Adrenal gland (tissue), 12 donors: Measurements from ENCODE around the gene DYNC1I1. TPM values are rescaled to one million over a fixed set of nuclear protein-coding genes. Genes with fewer than 3 reads are reported as not detected.

Experiments
- DNase-seq, 7 donors: peaks; one replicate each; pipeline ENCODE4 v3.0.0-alpha.2; 2019 to 2020
- H3K27ac ChIP-seq, 5 donors: fragments of 200-600 bp; sonication (generic) in 4 of 5; 1 replicate in 3 of 5; 2 replicates in 2 of 5; pipeline versions ENCODE4 v1.5.1 to v1.8.0; 2016 to 2020; ENCODE audit warnings: mild to moderate bottlenecking in 1 of 5
- H3K27me3 ChIP-seq: fragments of 200-600 bp; 2 replicates; pipeline ENCODE4 v1.8.0; 2021
- H3K36me3 ChIP-seq, 2 donors: fragments of 200-600 bp; replicated peaks in 1 of 2; 1 replicate in 1 of 2; 2 replicates in 1 of 2; pipeline versions ENCODE4 v1.5.1 to v1.8.0; 2018 to 2022
- H3K4me1 ChIP-seq, 2 donors: fragments of 200-600 bp; replicated peaks in 1 of 2; 1 replicate in 1 of 2; 2 replicates in 1 of 2; pipeline versions ENCODE4 v1.5.1 to v1.8.0; 2018 to 2021
- H3K4me3 ChIP-seq, 4 donors: fragments of 200-600 bp; sonication (generic) in 3 of 4; one replicate each; pipeline ENCODE4 v1.5.1; 2016 to 2018
- H3K9me3 ChIP-seq, 3 donors: fragments of 200-600 bp; sonication (generic) in 1 of 3; replicated peaks in 1 of 3; 1 replicate in 2 of 3; 2 replicates in 1 of 3; pipeline versions ENCODE4 v1.5.1 to v1.8.0; 2016 to 2021
- POLR2A ChIP-seq, 2 donors: fragments of 450-650 bp; IDR thresholded peaks; one replicate each; pipeline ENCODE4 v1.6.1; 2017; ENCODE audit warnings: antibody characterized with exemption in 2 of 2, mild to moderate bottlenecking in 2 of 2, moderate library complexity in 1 of 2
- WGBS, 4 donors: extraction: QIAGEN DNeasy Blood & Tissue Kit in 2 of 4; methylation state at CpG; one replicate each; pipeline versions ENCODE4 v1.1.5 to v1.1.7; 2013 to 2017; 5-methylcytosine and 5-hydroxymethylcytosine counted together
- intact Hi-C, 2 donors: fragments of 100-400 bp; cut with DNase I; formaldehyde crosslinking; loops; one replicate each; pipeline versions ENCODE4 v1.14.1 to v1.15.0; 2022 to 2023
- polyA plus RNA-seq, 3 donors: library from polyadenylated mRNA; stranded (reverse); fragments of 200-250 nt in 2 of 3; fragments of 350-450 nt in 1 of 3; fragmentation: Illumina TruSeq in 1 of 3; extraction: RNeasy Lipid Tissue Mini Kit (QIAGEN cat#74804) in 1 of 3; gene quantifications; one replicate each; pipeline ENCODE4 v1.2.3, GENCODE V29; 2013 to 2014
- total RNA-seq, 9 donors: library from RNA; depleted of rRNA in 4 of 9; stranded (reverse); fragments of >200 nt in 4 of 9; fragments of 120-200 nt in 1 of 9; fragmentation: NEBNext Ultra II Directional in 1 of 9; extraction: Animal tissue kit (Norgen Biotek cat#: 25700) in 1 of 9; gene quantifications; one replicate each; pipeline versions ENCODE4 v1.1.0 to v1.2.4, GENCODE V29; 2013 to 2023
- TF ChIP-seq, protein P1 (sequence below), 6 experiments: fragments of 450-650 bp in 4 of 6; fragments of 200-600 bp in 2 of 6; sonication (generic) in 1 of 6; IDR thresholded peaks; 1 replicate in 5 of 6; 2 replicates in 1 of 6; pipeline versions ENCODE4 v1.5.1 to v1.8.0; 2016 to 2021; ENCODE audit warnings: antibody characterized with exemption in 6 of 6, mild to moderate bottlenecking in 2 of 6, moderate library complexity in 1 of 6
- donor health status: healthy with polysubstance abuse.
- donor health status: Bipolar disorder and iron deficiency.
- donor health status: DM: yes; HTN: yes; CAD: no.
- donor health status: DM: no; HTN: no; CAD: no.
- donor health status: DM: no; HTN: no; CAD: no.
- donor health status: DM: yes; HTN: yes; CAD: no.

The DYNC1I1 gene
- total and polyA plus RNA-seq, 12 donors = 0.97 to 42.6 (median 8.2) TPM

DNA sequence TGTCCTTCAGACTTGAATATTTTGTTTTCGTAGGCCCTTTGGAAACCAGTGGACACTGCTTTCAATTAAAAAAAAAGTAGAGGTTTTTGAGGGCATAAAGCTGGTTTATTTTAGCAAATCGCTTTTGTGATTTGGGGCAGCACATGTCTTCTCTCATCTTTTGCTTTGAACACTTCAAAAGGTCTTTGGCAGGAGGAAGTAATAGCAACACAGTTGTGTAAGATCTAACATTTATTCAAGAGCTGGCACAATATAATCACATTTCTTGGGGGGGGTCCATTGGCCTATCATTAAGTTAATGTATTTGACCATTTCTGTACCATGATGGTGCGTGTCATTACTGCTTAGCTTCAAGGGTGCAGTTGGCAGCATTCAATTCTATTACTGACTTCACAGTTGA is 42.4 kb downstream of the DYNC1I1 start:
- H3K9me3 ChIP-seq = no peaks in the 10 kb centered on the region
- no peak overlapping the region for H3K4me3 ChIP-seq
- no peak overlapping the region for H3K27ac ChIP-seq
- TF ChIP-seq, protein P1, sequence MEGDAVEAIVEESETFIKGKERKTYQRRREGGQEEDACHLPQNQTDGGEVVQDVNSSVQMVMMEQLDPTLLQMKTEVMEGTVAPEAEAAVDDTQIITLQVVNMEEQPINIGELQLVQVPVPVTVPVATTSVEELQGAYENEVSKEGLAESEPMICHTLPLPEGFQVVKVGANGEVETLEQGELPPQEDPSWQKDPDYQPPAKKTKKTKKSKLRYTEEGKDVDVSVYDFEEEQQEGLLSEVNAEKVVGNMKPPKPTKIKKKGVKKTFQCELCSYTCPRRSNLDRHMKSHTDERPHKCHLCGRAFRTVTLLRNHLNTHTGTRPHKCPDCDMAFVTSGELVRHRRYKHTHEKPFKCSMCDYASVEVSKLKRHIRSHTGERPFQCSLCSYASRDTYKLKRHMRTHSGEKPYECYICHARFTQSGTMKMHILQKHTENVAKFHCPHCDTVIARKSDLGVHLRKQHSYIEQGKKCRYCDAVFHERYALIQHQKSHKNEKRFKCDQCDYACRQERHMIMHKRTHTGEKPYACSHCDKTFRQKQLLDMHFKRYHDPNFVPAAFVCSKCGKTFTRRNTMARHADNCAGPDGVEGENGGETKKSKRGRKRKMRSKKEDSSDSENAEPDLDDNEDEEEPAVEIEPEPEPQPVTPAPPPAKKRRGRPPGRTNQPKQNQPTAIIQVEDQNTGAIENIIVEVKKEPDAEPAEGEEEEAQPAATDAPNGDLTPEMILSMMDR (IDR thresholded peaks at IDR 0.05) = no peak
- TF ChIP-seq POLR2A (IDR thresholded peaks at IDR 0.05) = no peak
- H3K36me3 ChIP-seq = no peaks in the 10 kb centered on the region
- DNase-seq = no peak
- intact Hi-C loops = no loop called here
- no peaks in the 10 kb centered on the region for H3K27me3 ChIP-seq
- peaks cover 0 to 17% of the 10 kb centered on the region in 2 donors for H3K4me1 ChIP-seq
- 88 to 94% (median 92%) methylated on average over 3 of the region's 3 CpGs for WGBS, 4 donors

DNA sequence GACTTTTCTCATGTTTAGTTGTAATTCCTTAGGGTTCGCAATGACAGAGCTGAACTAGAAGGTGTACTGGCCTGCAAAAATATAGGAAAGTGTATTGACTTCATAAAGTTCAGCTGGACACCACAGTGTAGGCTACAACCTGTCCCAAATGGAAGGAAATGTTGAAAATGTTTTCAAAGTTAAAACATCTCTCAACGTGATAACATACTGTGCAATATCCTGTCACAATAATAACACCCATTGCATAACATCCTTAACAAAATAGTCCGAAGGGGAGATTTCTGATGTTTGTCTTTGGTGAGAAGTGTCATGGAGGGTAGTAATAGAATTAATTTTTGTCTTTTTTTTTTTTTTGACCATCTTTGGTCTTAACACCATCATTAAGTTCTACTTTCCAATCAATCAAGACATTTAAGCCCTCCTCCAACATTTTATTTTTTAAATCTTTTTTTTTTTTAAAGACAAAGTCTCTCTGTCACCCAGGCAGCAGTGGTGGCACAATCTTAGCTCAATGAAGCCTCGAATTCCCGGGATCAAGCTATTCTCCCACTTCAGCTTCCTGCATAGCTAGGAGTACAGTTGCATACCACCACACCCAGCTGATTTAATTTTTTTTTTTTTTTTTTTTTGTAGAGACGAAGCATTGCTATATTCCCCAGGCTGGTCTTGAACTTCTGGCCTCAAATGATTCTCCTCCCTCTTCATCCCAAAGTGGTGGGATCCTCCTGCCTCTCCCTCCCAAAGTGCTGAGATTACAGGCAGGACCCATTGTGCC is 45.7 kb downstream of the DYNC1I1 start:
- no peaks in the 10 kb centered on the region for H3K4me1 ChIP-seq
- no peaks in the 10 kb centered on the region for H3K27me3 ChIP-seq
- 72 to 76% (median 75%) methylated on average over 6 of the region's 6 CpGs for WGBS, 4 donors
- H3K27ac ChIP-seq = no peak overlapping the region
- H3K9me3 ChIP-seq = no peaks in the 10 kb centered on the region
- H3K36me3 ChIP-seq = no peaks in the 10 kb centered on the region
- no peak overlapping the region for H3K4me3 ChIP-seq
- no peak for TF ChIP-seq POLR2A (IDR thresholded peaks at IDR 0.05)
- TF ChIP-seq, protein P1 (IDR thresholded peaks at IDR 0.05) = no peak
- DNase-seq = no peak
- intact Hi-C loops = no loop called here

DNA sequence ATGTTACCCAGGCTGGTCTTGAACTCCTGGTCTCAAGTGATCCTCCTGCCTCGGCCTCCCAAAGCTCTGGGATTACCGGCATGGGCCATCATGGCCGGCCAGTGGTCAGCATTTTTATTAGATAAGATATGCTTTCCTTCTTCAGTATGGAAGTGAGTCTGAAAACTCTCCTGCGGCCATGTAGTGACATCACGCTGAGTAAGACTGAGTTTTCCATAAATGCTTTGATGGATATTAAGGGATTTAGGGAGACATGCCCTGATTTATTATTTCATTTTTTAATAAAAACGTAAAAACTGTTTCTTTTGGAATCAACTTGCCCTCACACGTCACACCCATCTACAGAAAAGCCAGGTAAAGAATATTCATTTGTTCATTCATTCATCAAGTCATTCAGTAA is 48.4 kb downstream of the DYNC1I1 start:
- H3K27me3 ChIP-seq = no peaks in the 10 kb centered on the region
- no peak overlapping the region for H3K4me3 ChIP-seq
- no peak for TF ChIP-seq POLR2A (IDR thresholded peaks at IDR 0.05)
- TF ChIP-seq, protein P1 (IDR thresholded peaks at IDR 0.05) = no peak
- no peaks in the 10 kb centered on the region for H3K9me3 ChIP-seq
- H3K27ac ChIP-seq = no peak overlapping the region
- no peaks in the 10 kb centered on the region for H3K4me1 ChIP-seq
- intact Hi-C loops = no loop called here
- no peak for DNase-seq
- no peaks in the 10 kb centered on the region for H3K36me3 ChIP-seq
- 73 to 92% (median 85%) methylated on average over 7 of the region's 7 CpGs for WGBS, 4 donors

DNA sequence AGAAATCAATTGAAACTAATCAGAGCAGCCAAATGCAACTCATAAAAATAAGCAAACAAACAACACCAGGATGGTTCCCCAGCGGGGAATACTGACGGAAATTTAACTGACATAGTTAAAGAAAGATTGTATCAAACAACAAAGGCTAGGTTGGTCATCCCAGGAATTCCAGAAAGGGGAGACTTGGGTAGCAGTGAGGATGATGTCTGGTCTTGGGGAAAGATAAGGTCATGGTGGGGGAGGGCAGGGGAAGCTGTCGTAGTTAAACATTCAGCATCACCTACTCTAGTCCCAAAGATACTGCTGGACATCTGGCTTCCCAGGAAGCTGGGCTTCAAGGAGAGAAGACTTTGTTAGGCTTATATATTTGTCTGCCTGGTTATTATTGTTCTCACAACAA is 50.4 kb downstream of the DYNC1I1 start:
- no peak for DNase-seq
- Histone ChIP-seq H3K27me3 (no peaks in the 10 kb centered on the region), H3K36me3 (no peaks in the 10 kb centered on the region), H3K27ac (no peak overlapping the region), H3K4me3 (no peak overlapping the region), H3K9me3 (no peaks in the 10 kb centered on the region), H3K4me1 (no peaks in the 10 kb centered on the region)
- TF ChIP-seq, protein P1 (IDR thresholded peaks at IDR 0.05) = no peak
- TF ChIP-seq POLR2A (IDR thresholded peaks at IDR 0.05) = no peak
- WGBS, 4 donors = 89 to 93% (median 90%) methylated on average over 3 of the region's 3 CpGs
- intact Hi-C loops = no loop called here
